HG02970 (cell line): ENCODE results near the gene ERC1.

ENCODE experiments used
- ATAC-seq: cut with Tn5 transposase; IDR thresholded peaks from one replicate; pipeline ENCODE4 v1.9.1; 2021; ENCODE audit warnings: mild to moderate bottlenecking, moderate library complexity, moderate number of reproducible peaks; ENCODE audit not compliant: unreplicated experiment, low FRiP score

ERC1 gene

DNA sequence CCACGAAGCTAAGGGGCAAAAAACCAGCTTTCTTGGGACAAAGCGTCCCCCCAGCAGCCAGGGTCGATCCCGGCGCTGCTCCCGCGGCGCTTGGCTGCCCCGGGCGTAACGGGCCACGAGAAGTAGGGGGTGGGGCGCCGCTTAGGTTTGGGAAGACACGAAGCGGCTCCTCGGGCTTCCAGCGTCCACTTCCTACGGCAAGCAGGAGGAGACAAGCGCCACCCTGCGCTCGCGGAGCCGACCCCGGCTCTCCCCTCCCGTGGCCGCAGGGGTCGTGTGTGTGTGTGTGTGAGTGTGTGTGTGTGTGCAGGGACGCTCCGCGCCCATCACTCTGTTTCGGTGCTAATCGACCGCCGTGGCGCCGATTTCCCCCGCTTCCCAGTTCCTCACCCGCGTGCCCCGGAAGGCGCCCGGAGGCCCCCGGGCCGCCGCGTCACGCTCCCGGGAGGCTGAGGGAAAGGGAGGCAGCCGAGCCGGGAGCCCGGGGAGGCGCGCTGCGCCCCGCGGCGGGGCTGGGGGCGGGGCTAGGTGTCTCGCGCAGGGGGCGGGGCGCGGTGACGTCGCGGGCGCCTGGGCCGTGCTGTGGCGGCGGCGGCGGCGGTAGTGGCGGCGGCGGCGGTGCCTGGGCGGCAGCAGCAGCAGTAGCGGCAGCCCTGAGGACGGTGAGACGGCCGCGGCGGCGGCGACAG, at the start of gene ERC1:
Gene ERC1, plus strand, starts transcription at position 563 of the 689 bp plus-strand sequence. CDS start 36,681 bp downstream, outside the sequence.
- peak; percentile 92 for ATAC-seq

DNA sequence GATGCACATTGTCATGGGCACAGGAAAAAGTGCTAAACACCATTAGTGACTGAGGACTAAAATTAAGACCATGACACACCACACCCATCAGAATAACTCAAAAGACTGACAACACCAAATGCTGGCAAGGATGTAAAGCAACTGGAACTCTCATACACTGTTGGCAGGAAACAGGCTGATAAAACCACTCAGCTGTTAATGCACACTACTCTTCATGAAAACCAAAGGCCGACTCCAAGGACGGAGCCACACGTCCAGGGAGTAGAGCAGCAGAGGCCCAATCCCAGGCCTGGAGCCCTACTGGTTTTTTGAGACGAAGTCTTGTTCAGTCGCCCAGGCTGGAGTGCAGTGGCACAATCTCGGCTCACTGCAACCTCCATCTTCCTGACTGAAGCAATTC, 48.0 kb upstream of the ERC1 start:
- no peak for ATAC-seq

GRCh38 chr12:944211-944610, 46.8 kb upstream of the ERC1 start:
- no peak for ATAC-seq

DNA sequence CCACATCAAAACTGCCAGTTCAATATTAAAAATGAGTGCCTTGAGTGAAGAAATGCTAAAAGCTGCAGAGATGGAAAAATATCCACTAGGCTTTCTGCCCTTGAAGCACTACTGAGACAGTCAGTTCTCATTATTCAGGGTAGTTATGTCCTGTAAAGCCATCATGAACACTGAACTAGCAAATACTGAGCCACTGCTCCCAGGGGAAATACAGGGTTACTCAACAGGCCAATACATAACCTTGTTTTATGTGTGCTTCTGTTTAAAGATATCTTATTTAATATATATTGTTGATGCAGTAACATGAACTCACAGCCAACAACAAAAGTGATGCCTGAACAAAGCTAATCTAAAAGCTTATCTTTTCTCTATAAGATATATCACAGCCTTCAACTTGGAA, 44.8 kb upstream of the ERC1 start:
- ATAC-seq = no peak

GRCh38 chr12:946631-947030, 44.4 kb upstream of the ERC1 start:
- no peak for ATAC-seq

- ATAC-seq = no peak
Measured at GRCh38 chr12:948238-948637, 42.8 kb upstream of the ERC1 start.

- peak; percentile 88 for ATAC-seq
Measured at GRCh38 chr12:949453-950191, 41.4 kb upstream of the ERC1 start, which contains the start of gene RAD52. Gene RAD52, minus strand, starts transcription at chr12:949694. Its CDS starts 16,636 bp downstream, at chr12:933058.

GRCh38 chr12:951176-951575, 39.8 kb upstream of the ERC1 start:
- no peak for ATAC-seq

DNA sequence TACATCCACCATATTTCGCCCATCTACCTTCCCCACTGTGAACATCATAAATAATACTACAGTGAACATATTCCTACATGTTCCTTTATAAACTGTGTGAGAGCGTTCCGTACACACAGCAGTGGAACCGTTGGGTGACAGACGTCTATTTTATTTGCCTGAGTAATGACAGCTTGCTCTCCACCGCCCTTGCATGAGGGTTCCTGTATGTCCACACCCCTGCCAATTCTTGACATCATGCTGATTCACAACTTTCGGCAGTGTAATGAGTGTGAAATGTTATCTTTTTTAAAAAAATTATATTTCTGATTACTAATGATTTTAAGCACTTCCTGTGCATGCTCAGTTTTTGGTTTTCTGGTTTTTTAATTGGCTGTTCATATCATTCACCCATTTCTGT, 37.2 kb upstream of the ERC1 start:
- ATAC-seq = no peak

- no peak for ATAC-seq
Measured at GRCh38 chr12:954741-955140, 36.3 kb upstream of the ERC1 start.

- ATAC-seq = no peak
Measured at GRCh38 chr12:955939-956338, 35.1 kb upstream of the ERC1 start.

- ATAC-seq = no peak
Measured at GRCh38 chr12:958588-959123, 32.4 kb upstream of the ERC1 start.

GRCh38 chr12:966724-967123, 24.3 kb upstream of the ERC1 start:
- ATAC-seq = no peak

DNA sequence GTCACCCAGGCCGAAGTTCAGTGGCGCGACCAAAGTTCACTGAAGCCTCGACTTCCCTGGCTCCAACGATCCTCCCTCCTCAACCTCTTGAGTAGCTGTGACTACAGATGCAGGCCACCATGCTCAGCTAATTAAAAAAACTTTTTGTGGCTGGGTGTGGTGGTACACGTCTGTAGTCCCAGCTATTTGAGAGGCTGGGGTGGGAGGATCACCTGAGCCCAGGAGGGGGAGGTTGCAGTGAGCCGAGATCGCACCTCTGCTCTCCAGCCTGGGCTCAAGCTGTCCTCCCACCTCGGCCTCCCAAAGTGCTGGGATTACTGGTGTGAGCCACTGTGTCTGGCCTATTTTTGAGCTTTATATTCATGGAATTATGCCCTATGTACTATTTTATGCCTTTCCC, 23.4 kb upstream of the ERC1 start:
- ATAC-seq = no peak

- no peak for ATAC-seq
Measured at GRCh38 chr12:968545-968944, 22.5 kb upstream of the ERC1 start.

DNA sequence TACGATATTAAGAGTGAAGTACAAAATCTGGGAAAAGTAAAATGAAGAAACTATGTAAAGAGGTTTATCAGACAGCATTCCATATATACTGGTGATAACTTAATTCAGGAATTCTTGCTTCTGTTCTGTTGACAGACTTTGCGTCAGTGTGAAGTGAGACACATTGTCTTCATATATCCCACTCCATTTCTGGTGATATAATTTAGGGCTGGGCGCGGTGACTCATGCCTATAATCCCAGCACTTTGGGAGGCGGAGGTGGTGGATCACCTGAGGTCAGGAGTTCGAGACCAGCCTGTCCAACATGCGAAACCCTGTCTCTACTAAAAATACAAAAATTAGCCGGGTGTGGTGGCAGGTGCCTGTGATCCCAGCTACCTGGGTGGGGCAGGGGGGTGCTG, 21.2 kb upstream of the ERC1 start:
- no peak for ATAC-seq

DNA sequence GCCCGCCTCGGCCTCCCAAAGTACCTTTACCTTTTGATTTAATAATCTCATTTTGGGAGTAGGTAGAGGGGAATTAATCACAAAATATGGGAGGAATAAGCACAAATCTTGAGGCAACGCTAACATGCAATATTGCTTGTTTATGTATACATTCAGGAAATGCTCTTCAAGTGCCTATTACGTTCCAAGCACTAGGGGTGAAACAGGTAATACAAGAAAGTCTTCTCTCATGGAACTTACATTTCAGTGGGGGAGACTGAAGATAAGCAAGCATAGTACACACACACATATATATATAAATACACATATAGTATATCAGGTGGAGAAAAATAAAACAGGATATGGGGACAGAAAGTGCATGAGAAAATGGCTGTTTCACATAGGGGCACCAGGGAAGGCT, 19.0 kb upstream of the ERC1 start:
- ATAC-seq = no peak

DNA sequence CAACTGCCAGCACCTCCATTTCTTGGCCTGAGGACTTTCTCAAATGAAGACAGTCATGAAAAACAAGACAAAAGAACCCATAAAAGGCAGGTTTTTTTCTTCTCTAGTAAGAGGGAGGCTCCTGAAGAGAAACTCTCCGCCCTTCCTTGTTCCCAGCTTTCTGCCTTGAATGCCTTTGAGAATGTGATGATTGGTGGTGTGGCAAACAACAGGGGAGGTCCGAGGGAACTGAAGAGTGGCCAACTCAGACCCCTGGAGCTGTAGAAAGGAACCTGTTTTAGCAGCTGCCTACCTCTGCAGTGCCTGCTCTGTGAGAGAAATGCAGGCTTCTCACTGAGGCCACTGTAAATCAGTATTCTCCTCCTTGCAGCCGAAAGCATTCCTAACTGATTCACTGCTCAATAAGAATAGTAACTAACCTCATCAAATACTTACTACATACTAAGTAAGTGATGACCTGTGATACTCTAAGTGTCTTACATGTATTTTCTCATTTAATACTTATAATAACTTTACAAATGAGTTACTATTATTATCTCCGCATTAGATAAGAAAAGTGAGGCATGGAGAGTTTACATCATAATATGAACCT, 16.7 kb upstream of the ERC1 start:
- no peak for ATAC-seq

DNA sequence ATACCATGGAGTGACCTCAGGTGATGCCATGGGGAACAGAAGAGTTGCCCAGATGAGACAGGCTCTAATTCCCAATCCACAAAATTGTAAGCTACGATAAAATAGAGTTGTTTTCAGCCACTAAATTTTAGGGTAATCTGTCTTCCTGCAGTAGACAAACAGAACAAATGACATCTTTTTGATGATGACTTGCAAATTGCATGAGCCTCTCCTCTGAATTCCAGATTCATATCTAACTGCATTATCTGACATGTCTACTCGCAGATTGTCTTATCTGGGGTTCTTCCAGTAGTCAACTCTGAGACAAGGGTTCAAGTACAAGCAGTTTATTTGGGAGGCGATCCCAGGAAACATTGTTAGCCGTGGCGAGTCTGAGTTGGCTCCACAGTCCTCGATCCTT, 14.4 kb upstream of the ERC1 start:
- ATAC-seq = no peak

DNA sequence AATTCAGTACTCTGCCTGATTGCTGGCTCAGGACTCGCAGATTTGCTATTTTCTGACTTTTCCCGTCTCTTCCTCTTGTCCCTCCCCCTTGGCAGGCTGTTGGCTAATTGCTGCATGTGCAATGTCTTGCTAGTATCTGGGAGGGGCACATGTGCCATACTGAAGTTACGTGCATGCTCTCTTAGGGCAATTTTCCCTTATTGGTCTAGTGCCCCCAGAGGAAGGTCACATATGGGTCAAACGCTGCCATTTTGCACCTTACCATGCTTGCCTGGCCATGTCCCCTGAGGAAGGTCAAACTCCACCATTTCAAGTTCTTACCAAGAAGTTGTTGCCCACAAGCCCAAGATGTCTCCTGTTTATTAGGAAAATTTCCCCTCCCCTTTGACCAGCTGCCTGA, 13.9 kb upstream of the ERC1 start:
- no peak for ATAC-seq

DNA sequence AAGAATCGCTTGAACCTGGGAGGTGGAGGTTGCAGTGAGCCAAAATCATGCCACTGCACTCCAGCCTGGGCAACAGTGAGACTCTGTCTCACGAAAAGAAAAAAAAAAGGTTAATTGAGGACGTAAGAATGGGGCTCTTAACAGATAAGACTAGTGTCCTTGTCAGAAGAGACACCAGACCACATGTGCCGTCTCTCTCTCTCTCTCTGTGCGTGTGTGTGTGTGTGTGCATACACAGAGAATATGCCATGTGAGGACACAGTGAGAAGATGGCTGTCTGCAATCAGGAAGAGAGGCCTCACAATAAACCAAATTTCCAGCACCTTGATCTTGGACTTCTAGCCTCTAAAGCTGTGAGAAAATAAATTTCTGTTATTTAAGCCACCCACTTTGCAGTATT, 11.7 kb upstream of the ERC1 start:
- no peak for ATAC-seq
